ENCODE results near the gene IFT57.

GRCh38 chr3:108215871-108216270 lies 6.4 kb downstream of the IFT57 start:
- TF ChIP-seq CTCF (IDR thresholded peaks at IDR 0.05) (no peak), EP300 (IDR thresholded peaks at IDR 0.05) (no peak)

All from gastroesophageal sphincter (tissue), 3 donors.